GM12873 (cell line): Measurements from ENCODE around the gene UTY.

Source experiments
- CTCF ChIP-seq: IDR thresholded peaks from 2 replicates; pipeline ENCODE4 v1.5.1; 2012; ENCODE audit warnings: low read depth, mild to moderate bottlenecking, moderate library complexity, low read length, control low read depth; ENCODE audit not compliant: insufficient read depth; ENCODE audit errors: missing control alignments

The UTY gene

GRCh38 chrY:13362662-13363061 is 117.2 kb downstream of the UTY start:
- no peak for TF ChIP-seq CTCF

- TF ChIP-seq CTCF = no peak
Observed at GRCh38 chrY:13361656-13362636, 117.9 kb downstream of the UTY start.

- no peak for TF ChIP-seq CTCF
Observed at GRCh38 chrY:13351443-13351842, 128.4 kb downstream of the UTY start.

- TF ChIP-seq CTCF = no peak
Observed at GRCh38 chrY:13347106-13347505, 132.7 kb downstream of the UTY start.

- TF ChIP-seq CTCF = no peak
Observed at GRCh38 chrY:13345549-13345948, 134.3 kb downstream of the UTY start.

- no peak for TF ChIP-seq CTCF
Observed at GRCh38 chrY:13343307-13343946, 136.4 kb downstream of the UTY start.

GRCh38 chrY:13339939-13340338 is 139.9 kb downstream of the UTY start:
- TF ChIP-seq CTCF = no peak
